Left kidney (tissue), 2 donors: Measurements from ENCODE around the gene PLCXD1. TPM values are rescaled to one million over a fixed set of nuclear protein-coding genes. Genes with fewer than 3 reads are reported as not detected.
"Not testable (repeated sequence)": the region's sequence is repeated elsewhere in the genome, so short reads cannot be mapped to it uniquely, and the experiment has no call there.

ENCODE experiments used
- DNase-seq: peaks from one replicate; pipeline ENCODE4 v3.0.0-alpha.2; 2013
- polyA plus RNA-seq: library from polyadenylated mRNA; unstranded; fragments of 120-200 nt; gene quantifications from one replicate; pipeline ENCODE4 v1.2.1, GENCODE V29; 2013; ENCODE audit not compliant: insufficient read length

PLCXD1 gene
- polyA plus RNA-seq, 1 donor, result 34.9 TPM

GRCh38 chrX:350148-350533 is 69.0 kb downstream of the PLCXD1 start:
- no peak for DNase-seq

DNA sequence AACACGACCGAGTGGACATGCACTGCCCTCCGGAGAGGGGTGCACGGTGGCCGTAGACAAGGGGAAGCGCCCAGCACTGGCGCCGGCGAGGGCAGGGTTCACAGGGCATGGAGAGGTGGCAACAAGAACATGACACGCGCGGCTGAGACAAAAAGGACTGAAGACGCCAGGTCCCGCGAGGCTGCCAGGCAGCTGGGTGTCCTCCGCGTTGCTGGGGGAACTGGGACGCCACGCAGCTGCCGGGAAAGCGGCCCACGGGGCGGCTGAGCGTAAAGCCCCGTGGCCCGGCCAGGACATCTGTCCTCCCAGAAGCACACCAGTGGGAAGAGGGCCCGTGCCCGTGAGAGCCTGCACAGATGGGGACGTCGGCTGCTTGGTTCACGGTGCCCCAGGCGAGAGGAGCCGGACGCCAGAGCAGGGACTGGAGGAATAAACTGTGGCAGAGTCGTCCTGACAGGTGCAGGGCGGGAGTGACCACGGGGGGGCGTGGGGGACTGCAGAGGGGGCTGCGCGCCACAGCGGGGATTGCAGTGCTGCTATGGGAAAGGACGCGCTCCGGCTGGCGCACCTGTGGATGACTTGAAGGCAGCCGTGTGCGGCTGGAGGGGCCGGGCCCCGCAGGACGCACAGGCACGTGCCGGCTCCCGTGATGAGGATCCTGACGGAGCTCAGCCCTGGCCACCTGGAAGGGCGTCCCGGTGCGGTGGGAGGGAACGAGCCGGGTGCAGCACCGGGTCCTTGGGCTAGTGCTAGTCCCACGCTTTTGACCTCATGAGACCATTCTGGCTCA is 69.5 kb downstream of the PLCXD1 start:
- no peak for DNase-seq

- DNase-seq, result not testable (repeated sequence)
These were observed 70.1 kb downstream of the PLCXD1 start for GRCh38 chrX:351324-351641.

DNA sequence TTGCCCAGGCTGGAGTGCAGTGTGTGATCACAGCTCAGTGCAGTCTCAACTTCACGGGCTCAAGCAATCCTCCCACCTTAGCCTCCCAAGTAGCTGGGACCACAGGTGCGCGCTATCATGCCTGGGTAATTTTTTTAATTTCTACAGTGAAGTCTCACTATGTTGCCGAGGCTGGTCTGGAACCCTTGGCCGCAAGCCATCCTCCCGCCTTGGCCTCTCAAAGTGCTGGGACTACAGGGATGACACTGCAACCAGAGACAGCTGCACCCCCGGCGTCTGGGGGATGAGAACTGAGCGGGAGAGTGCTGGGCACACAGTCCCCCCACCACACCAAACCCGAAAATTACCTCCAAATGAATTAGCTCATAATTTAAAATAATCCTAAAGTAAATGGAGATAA is 70.6 kb downstream of the PLCXD1 start:
- DNase-seq, result no peak

- DNase-seq, result no peak
These were observed 71.0 kb downstream of the PLCXD1 start for GRCh38 chrX:352181-352580.

DNA sequence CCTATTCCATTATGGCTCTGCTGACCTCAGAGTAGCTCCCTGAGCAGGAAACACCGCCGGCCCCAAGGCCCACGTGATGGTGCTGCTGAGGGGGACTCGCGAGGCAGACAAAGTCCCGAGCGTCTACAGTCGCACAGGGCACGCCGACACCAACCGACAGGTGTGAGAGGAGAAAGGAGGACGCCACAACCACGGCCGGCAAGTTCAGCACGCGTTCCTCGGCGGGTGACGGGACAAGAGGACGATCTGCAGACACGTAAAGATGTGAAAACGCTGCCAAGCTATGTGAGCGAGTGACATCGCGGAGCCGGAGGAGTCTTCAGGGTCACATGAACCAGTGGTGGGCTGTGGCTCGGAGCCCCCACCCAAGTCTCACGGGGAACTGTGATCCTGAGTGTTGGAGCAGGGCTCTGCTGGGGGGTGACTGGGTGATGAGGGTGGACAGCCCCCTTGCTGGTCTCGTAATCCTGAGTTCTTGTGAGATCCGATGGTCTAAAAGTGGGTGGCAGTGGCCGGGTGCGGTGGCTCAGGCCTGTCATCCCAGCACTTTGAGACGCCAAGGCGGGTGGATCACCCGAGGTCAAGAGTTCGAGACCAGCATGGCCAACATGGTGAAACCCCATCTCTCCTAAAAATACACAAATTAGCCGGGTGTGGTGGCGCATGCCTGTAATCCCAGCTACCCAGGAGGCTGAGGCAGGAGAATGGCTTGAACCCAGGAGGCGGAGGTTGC is 71.6 kb downstream of the PLCXD1 start:
- no peak for DNase-seq

Other genes starting within 250 kb of the PLCXD1 start
- 40.7 TPM for gene GTPBP6, start 37.4 kb downstream of the PLCXD1 start, polyA plus RNA-seq
- gene PPP2R3B, start 105.5 kb downstream of the PLCXD1 start, polyA plus RNA-seq, result 21.8 TPM